ENCODE data around the gene ZNF514.

- TF ChIP-seq REST (IDR thresholded peaks at IDR 0.05; ENCODE audit: insufficient read depth in 1 of 2, low read depth in 2 of 2, low read length in 1 of 2) (no peak), POLR2AphosphoS5 (IDR thresholded peaks at IDR 0.05; ENCODE audit: low read depth, low read length) (no peak)
- TF ChIP-seq, protein P1, sequence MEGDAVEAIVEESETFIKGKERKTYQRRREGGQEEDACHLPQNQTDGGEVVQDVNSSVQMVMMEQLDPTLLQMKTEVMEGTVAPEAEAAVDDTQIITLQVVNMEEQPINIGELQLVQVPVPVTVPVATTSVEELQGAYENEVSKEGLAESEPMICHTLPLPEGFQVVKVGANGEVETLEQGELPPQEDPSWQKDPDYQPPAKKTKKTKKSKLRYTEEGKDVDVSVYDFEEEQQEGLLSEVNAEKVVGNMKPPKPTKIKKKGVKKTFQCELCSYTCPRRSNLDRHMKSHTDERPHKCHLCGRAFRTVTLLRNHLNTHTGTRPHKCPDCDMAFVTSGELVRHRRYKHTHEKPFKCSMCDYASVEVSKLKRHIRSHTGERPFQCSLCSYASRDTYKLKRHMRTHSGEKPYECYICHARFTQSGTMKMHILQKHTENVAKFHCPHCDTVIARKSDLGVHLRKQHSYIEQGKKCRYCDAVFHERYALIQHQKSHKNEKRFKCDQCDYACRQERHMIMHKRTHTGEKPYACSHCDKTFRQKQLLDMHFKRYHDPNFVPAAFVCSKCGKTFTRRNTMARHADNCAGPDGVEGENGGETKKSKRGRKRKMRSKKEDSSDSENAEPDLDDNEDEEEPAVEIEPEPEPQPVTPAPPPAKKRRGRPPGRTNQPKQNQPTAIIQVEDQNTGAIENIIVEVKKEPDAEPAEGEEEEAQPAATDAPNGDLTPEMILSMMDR (IDR thresholded peaks at IDR 0.05): no peak
Observed at GRCh38 chr2:95104606-95105005, 55.0 kb downstream of the ZNF514 start.

Measured in Panc1 (cell line).